Loucy (cell line): Measurements from ENCODE around the gene CCK.

Source experiments
- CTCF ChIP-seq: fragments of 200-600 bp; sonication (generic); conservative IDR thresholded peaks from 2 replicates; pipeline ENCODE4 v1.5.1; 2014; ENCODE audit warnings: mild to moderate bottlenecking, antibody characterized with exemption, low read length
- EZH2phosphoT487 ChIP-seq: fragments of 200-600 bp; IDR thresholded peaks from 2 replicates; pipeline ENCODE4 v1.6.1; 2018; ENCODE audit warnings: antibody characterized with exemption, mild to moderate bottlenecking, moderate library complexity, borderline replicate concordance

- TF ChIP-seq CTCF (no peak), EZH2phosphoT487 (no peak)
These were observed 34.8 kb upstream of the CCK start for GRCh38 chr3:42300778-42301177.
